IPS-15b (cell line): ENCODE measurements around the gene LRRC17.

Source experiments
- H3K27me3 ChIP-seq: one replicate; pipeline ENCODE4 v1.6.1; 2013; ENCODE audit warnings: low read length; ENCODE audit not compliant: control insufficient read depth, insufficient read depth
- H3K36me3 ChIP-seq: one replicate; pipeline ENCODE4 v1.6.1; 2013; ENCODE audit warnings: low read length; ENCODE audit not compliant: control insufficient read depth, insufficient read depth
- H3K4me1 ChIP-seq: one replicate; pipeline ENCODE4 v1.6.1; 2013; ENCODE audit warnings: mild to moderate bottlenecking, low read length; ENCODE audit not compliant: control insufficient read depth, insufficient read depth
- H3K4me3 ChIP-seq: one replicate; pipeline ENCODE4 v1.5.1; 2013; ENCODE audit warnings: low read depth, low read length
- H3K9ac ChIP-seq: one replicate; pipeline ENCODE4 v1.6.1; 2013; ENCODE audit warnings: low read depth, mild to moderate bottlenecking, low read length
- H3K9me3 ChIP-seq: one replicate; pipeline ENCODE4 v1.6.1; 2013; ENCODE audit warnings: mild to moderate bottlenecking, low read length; ENCODE audit not compliant: control insufficient read depth, insufficient read depth

LRRC17 gene

GRCh38 chr7:102992509-102992937, 79.7 kb downstream of the LRRC17 start:
- Histone ChIP-seq H3K4me3 (no peak overlapping the region), H3K9ac (no peak overlapping the region), H3K36me3 (no peaks in the 10 kb centered on the region), H3K4me1 (no peaks in the 10 kb centered on the region), H3K27me3 (no peaks in the 10 kb centered on the region), H3K9me3 (no peaks in the 10 kb centered on the region)

DNA sequence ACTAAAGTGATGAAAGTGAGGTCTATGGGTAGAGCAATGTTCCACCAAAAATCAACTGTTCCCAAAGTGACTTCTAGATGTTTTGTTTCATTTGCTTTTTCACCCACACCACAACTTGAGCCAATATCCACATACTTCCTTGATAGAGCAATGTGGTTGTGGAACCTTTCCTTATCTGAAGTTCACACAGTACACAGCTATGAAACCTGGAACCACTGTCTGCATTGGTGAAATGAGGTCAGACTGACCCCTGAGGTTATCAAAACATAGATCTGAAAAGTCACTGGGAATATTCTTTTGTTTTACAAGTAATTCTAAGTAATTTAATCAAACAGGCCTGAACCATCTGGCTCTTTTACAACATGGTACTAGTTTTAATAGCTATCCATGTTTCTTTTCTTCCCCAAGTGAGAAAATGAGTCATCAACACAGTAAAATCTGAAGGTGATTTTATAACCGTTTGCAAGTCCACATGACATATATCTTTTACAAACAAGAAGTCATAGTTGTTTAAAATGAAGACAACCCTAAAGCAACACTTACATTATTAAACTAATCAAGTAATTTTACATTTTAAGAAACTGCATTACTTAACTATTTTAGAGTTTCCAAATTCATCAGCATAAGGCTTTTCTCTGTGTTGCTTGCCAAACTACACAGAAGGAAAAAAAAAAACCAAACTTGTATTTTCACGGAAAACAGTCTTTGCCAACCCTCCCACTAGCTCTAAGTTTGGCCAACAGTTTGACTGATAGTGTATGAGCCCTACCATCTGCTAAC, 80.3 kb downstream of the LRRC17 start:
- Histone ChIP-seq H3K4me1 (no peaks in the 10 kb centered on the region), H3K36me3 (no peaks in the 10 kb centered on the region), H3K27me3 (no peaks in the 10 kb centered on the region), H3K4me3 (no peak overlapping the region), H3K9ac (no peak overlapping the region), H3K9me3 (no peaks in the 10 kb centered on the region)

DNA sequence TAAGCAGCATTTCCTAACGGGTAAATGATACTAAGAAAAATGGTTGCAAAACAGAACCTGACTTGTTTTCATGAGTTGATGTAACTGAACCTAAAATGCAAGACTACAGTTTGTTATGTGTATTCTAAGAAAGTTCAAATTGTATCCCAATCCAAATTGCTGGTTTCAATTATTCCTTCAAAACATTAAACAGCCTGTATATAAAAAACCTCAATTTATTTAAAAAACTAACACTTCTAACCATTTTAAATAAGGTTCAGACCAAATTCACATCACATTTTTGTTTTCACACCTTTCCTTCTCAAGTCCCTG, 80.9 kb downstream of the LRRC17 start:
- Histone ChIP-seq H3K4me1 (no peaks in the 10 kb centered on the region), H3K9me3 (no peaks in the 10 kb centered on the region), H3K9ac (no peak overlapping the region), H3K4me3 (no peak overlapping the region), H3K36me3 (no peaks in the 10 kb centered on the region), H3K27me3 (no peaks in the 10 kb centered on the region)

DNA sequence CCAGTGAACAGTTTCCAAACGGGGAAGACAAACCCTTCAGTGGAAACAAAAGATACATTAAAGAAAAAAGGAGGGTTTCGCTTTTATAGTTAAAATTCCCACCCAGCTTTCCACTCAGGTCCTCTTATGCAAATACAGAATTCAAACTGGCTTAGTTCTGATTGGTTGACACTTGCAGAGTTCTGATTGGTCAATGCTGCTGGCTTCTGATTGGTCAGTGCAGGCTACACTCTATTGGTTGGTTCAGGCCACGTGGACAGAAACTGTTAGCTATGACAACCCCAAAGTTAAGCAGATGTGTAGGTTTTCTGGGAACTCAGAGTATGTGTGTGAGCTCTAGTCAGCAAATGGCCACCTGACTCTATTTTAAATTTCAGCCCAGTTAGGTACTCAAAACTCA, 81.8 kb downstream of the LRRC17 start:
- Histone ChIP-seq H3K36me3 (no peaks in the 10 kb centered on the region), H3K4me3 (no peak overlapping the region), H3K27me3 (no peaks in the 10 kb centered on the region), H3K4me1 (no peaks in the 10 kb centered on the region), H3K9me3 (no peaks in the 10 kb centered on the region), H3K9ac (no peak overlapping the region)
